ENCODE data around the gene CHCHD3. TPM values are rescaled to one million over a fixed set of nuclear protein-coding genes. Genes with fewer than 3 reads are reported as not detected.

Gene CHCHD3
- total RNA-seq, 4 donors from 2014 or later: 66.0 to 79.1 (median 70.0) TPM

- H3K27ac ChIP-seq: no peak overlapping the region
- no peak overlapping the region for H3K4me3 ChIP-seq (replicated peaks in 1 of 3)
- no peaks in the 10 kb centered on the region for H3K4me1 ChIP-seq
- no peak for TF ChIP-seq POLR2A (IDR thresholded peaks at IDR 0.05)
- TF ChIP-seq, protein P1, sequence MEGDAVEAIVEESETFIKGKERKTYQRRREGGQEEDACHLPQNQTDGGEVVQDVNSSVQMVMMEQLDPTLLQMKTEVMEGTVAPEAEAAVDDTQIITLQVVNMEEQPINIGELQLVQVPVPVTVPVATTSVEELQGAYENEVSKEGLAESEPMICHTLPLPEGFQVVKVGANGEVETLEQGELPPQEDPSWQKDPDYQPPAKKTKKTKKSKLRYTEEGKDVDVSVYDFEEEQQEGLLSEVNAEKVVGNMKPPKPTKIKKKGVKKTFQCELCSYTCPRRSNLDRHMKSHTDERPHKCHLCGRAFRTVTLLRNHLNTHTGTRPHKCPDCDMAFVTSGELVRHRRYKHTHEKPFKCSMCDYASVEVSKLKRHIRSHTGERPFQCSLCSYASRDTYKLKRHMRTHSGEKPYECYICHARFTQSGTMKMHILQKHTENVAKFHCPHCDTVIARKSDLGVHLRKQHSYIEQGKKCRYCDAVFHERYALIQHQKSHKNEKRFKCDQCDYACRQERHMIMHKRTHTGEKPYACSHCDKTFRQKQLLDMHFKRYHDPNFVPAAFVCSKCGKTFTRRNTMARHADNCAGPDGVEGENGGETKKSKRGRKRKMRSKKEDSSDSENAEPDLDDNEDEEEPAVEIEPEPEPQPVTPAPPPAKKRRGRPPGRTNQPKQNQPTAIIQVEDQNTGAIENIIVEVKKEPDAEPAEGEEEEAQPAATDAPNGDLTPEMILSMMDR (IDR thresholded peaks at IDR 0.05): no peak
- no peaks in the 10 kb centered on the region for H3K9me3 ChIP-seq
- H3K36me3 ChIP-seq: no peaks in the 10 kb centered on the region
- 92 to 93% methylated on average over 2 of the region's 2 CpGs for WGBS, 2 donors
- DNase-seq: no peak
- no peaks in the 10 kb centered on the region for H3K27me3 ChIP-seq
- intact Hi-C loops (cut with DNase I): no loop called here
Observed at GRCh38 chr7:132769280-132769679, 312.6 kb downstream of the CHCHD3 start.

GRCh38 chr7:132768099-132768498 lies 313.8 kb downstream of the CHCHD3 start:
- DNase-seq: no peak

DNA sequence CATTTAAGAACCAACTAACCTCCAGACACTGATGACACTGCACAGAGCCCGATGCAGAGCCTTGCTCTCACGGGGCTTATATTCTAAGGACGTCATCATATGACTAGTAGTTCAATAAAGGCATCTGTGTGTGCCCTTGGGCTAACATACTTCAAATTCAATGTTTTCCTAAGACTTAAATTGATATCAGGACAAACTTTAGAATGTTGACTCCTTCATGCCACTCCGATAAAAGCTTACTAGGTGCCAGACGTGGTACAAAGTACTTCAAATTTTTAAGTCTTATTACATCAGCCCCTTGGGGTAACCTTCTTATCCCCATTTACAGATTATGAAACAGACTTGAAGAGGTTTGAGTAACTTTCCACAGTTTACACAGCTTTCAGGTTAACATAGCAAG lies 314.5 kb downstream of the CHCHD3 start:
- WGBS, 2 donors: 77 to 80% methylated on average over 5 of the region's 5 CpGs
- intact Hi-C loops (cut with DNase I): no loop called here
- H3K36me3 ChIP-seq: no peaks in the 10 kb centered on the region
- DNase-seq: no peak
- no peaks in the 10 kb centered on the region for H3K9me3 ChIP-seq
- H3K27me3 ChIP-seq: no peaks in the 10 kb centered on the region
- H3K4me1 ChIP-seq: no peaks in the 10 kb centered on the region
- no peak overlapping the region for H3K27ac ChIP-seq
- no peak overlapping the region for H3K4me3 ChIP-seq (replicated peaks in 1 of 3)
- TF ChIP-seq, protein P1 (IDR thresholded peaks at IDR 0.05): no peak
- no peak for TF ChIP-seq POLR2A (IDR thresholded peaks at IDR 0.05)

More at GRCh38 chr7:132768099-132768498, 313.8 kb downstream of the CHCHD3 start:
- 83 to 92% methylated on average over 3 of the region's 3 CpGs for WGBS, 2 donors
- no peak overlapping the region for H3K27ac ChIP-seq
- intact Hi-C loops (cut with DNase I): no loop called here
- H3K4me3 ChIP-seq (replicated peaks in 1 of 3): no peak overlapping the region
- TF ChIP-seq POLR2A (IDR thresholded peaks at IDR 0.05): no peak
- TF ChIP-seq, protein P1 (IDR thresholded peaks at IDR 0.05): no peak
- H3K4me1 ChIP-seq: no peaks in the 10 kb centered on the region
- no peaks in the 10 kb centered on the region for H3K27me3 ChIP-seq
- H3K9me3 ChIP-seq: no peaks in the 10 kb centered on the region
- H3K36me3 ChIP-seq: no peaks in the 10 kb centered on the region

DNA sequence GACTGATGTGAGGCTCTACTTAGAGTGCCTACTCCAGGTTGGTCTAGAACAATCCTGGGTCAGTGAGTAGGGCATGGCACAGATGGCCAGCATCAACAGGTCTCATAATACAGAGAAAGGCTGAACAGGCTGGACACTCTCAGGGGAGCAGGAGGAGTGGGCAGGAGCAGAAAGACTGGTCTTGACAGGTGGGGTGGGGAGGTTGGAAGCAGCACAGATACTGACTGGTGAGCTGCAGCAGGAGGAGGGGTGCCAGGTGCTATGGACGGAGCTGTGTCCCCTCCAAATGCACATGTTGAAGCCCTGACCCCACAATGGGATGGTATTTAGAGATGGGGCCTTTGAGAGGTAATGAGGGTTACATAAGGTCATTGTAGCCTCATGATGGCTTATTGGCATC lies 315.2 kb downstream of the CHCHD3 start:
- Histone ChIP-seq H3K4me1 (no peaks in the 10 kb centered on the region), H3K4me3 (replicated peaks in 1 of 3) (no peak overlapping the region), H3K9me3 (no peaks in the 10 kb centered on the region), H3K27ac (no peak overlapping the region), H3K36me3 (no peaks in the 10 kb centered on the region), H3K27me3 (no peaks in the 10 kb centered on the region)
- no peak for TF ChIP-seq POLR2A (IDR thresholded peaks at IDR 0.05)
- TF ChIP-seq, protein P1 (IDR thresholded peaks at IDR 0.05): no peak
- no peak for DNase-seq
- intact Hi-C loops (cut with DNase I): no loop called here
- 90 to 100% methylated on average over 1 of the region's 1 CpG for WGBS, 2 donors

DNA sequence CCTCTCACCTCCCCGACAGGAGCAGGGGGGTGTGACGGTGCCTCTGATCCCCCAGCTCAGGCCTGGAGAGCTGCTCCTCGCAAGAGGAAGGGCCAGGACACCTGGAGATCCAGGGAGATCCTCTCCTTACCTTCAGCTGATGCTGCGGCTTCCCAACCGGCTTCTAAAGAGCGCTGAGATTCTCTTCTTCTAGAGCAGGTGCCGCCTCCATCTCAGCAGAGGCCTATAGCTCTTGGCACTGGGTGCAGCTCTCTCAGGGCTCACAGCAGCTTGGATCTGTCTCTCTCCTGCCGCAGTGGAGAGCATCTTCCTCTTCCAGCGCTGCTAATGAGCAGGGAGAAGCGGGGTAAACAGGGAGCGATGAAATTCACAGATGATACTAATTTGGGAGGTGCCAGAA lies 316.0 kb downstream of the CHCHD3 start:
- H3K27me3 ChIP-seq: no peaks in the 10 kb centered on the region
- no peak overlapping the region for H3K4me3 ChIP-seq (replicated peaks in 1 of 3)
- TF ChIP-seq, protein P1 (IDR thresholded peaks at IDR 0.05): no peak
- no peak for TF ChIP-seq POLR2A (IDR thresholded peaks at IDR 0.05)
- intact Hi-C loops (cut with DNase I): no loop called here
- no peaks in the 10 kb centered on the region for H3K9me3 ChIP-seq
- no peak overlapping the region for H3K27ac ChIP-seq
- H3K36me3 ChIP-seq: no peaks in the 10 kb centered on the region
- WGBS, 2 donors: 92 to 93% methylated on average over 11 of the region's 11 CpGs
- H3K4me1 ChIP-seq: no peaks in the 10 kb centered on the region
- no peak for DNase-seq

All from thyroid gland (tissue), 4 donors.